ENCODE data around the gene KATNA1.

KATNA1 gene

GRCh38 chr6:149567194-149567586, 81.3 kb downstream of the KATNA1 start:
- peak overlapping the region; percentile 82 for H3K27ac ChIP-seq

DNA sequence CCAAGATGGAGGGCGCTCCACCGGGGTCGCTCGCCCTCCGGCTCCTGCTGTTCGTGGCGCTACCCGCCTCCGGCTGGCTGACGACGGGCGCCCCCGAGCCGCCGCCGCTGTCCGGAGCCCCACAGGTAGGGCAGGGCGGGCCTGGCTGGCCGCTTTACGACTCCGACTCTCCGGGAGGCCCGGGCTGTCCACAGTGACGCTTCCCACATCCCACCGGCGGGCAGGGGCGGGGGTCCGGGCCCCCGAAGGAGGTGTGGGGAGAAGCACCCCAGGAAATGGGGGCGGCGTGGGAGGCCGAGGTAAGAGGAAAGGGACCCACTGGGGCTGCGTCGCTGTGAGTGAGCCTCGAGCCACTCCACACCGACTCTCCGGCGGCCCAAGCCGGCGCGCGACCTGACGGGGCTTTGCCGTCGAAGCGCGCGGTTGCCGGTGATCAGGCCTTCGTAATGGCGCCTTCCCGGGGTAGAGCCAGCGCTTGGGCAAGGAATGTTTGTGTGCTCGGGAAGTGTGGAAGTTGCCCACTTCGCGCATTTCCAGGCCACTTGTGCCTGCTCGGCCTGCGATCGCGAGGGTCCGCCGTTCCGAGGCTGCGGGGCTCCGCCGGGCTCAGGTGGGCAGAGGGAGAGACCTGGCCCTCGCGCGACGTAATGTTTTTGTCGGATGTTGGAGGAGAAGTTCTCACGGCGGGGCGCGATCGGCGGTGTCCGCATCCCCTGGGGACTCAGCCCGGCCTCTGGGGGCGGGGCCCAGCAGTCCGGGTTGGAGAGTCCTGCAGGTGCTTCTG, 81.9 kb downstream of the KATNA1 start:
- TF ChIP-seq CTCF (IDR thresholded peaks at IDR 0.05), result no peak
- no peak for TF ChIP-seq ZFX (IDR thresholded peaks at IDR 0.05; ENCODE audit: borderline replicate concordance)
- H3K27ac ChIP-seq, result peak overlapping the region; percentile 82

More at GRCh38 chr6:149567194-149567586, 81.3 kb downstream of the KATNA1 start:
- TF ChIP-seq CTCF (IDR thresholded peaks at IDR 0.05), result no peak
- TF ChIP-seq ZFX (IDR thresholded peaks at IDR 0.05; ENCODE audit: borderline replicate concordance), result no peak

- TF ChIP-seq CTCF (IDR thresholded peaks at IDR 0.05) (peak; percentile 90), ZFX (IDR thresholded peaks at IDR 0.05; ENCODE audit: borderline replicate concordance) (no peak)
- H3K27ac ChIP-seq, result peak within 1 kb of the TSS; percentile 82
Measured at GRCh38 chr6:149565527-149566409, 82.7 kb downstream of the KATNA1 start, which contains the start of gene GINM1. Gene GINM1 (plus strand): TSS chr6:149566375. CDS start chr6:149566415, 40 bp downstream.

DNA sequence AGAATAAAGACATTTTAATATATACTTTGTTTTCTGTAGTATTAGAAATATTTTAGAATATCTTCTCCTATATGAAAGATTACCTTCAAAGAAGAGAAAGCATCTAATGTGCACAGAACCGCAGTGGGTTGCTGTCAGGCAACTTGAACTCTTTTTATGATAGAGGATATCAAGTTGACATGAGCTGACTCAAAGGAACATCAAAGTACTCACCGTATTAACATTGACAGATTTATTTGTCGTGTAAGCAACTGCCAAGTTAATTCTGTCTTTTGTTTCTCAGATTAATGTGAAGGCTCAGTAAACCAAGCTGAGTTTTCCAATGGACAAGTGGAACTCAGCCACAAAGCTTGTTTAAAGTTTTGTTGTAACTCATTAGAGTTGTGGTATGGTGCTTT, 84.6 kb downstream of the KATNA1 start:
- TF ChIP-seq CTCF (IDR thresholded peaks at IDR 0.05) (no peak), ZFX (IDR thresholded peaks at IDR 0.05; ENCODE audit: borderline replicate concordance) (no peak)

DNA sequence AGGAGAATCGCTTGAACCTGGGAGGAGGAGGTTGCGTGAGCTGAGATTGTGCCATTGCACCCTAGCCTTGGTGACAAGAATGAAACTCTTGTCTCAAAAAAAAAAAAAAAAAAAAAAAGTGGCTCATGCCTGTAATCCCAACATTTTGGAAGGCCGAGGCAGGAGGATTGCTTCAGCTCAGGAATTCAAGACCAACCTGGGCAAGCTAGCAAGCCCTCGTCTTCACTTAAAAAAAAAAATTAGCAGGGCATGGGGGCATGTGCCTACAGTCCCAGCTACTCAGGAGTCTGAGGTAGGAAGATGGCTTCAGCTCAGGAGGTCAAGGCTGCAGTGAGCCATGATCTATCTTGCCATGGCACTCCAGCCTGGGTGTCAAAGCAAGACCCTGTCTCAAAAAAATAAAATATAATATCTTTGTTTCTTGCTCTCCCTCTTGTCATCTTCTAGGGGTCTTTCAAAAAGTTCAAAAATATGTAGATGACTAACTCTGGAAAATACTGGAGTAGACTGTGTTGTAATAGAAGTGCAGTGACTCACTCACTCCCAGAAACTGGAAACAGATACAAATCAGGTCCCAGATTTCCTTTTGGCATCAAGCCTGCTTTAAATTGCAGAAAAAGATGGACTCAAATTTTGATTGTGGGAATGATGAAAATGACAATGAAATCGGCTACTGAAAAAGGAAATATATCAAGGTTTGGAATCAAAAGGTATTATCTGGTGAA, 85.1 kb downstream of the KATNA1 start:
- peak overlapping the region; percentile 82 for H3K27ac ChIP-seq
- TF ChIP-seq CTCF (IDR thresholded peaks at IDR 0.05) (no peak), ZFX (IDR thresholded peaks at IDR 0.05; ENCODE audit: borderline replicate concordance) (no peak)

More for the DNA sequence above, 84.6 kb downstream of the KATNA1 start:
- H3K27ac ChIP-seq, result peak overlapping the region; percentile 82

GRCh38 chr6:149560736-149561135, 87.8 kb downstream of the KATNA1 start:
- H3K27ac ChIP-seq, result no peak overlapping the region
- TF ChIP-seq ZFX (IDR thresholded peaks at IDR 0.05; ENCODE audit: borderline replicate concordance), result no peak
- TF ChIP-seq CTCF (IDR thresholded peaks at IDR 0.05), result peak; percentile 64

All from 22Rv1 (cell line).